ENCODE data around the gene PCED1A. TPM values are rescaled to one million over a fixed set of nuclear protein-coding genes. Genes with fewer than 3 reads are reported as not detected.
A peak's percentile ranks its signal among the peaks of the same experiment; 100 is the strongest.

The PCED1A gene
- total and polyA plus RNA-seq, 2 donors, result 25.1 to 105 TPM

DNA sequence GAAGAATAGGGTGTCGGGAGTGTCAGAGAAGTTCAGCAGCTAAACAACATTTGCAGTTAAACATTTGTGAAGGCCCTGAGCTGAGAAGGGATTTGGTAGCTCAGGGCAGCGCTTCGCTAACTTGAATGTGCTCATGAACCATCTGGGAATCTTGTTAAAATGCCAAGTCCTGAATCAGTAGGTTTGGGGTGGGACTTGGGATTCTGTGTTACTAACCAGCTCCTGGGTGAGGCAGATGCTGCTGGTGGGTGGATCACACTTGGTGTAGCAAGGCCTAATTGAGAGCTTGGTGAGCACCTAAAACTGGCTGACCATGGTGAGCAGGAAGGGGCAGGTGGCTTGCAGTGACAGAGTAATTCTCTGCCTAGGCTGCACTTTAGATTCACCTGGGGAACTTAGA, 38.7 kb upstream of the PCED1A start:
- no peak overlapping the region for H3K4me3 ChIP-seq (ENCODE audit: low read length in 2 of 2)
- no peak overlapping the region for H3K27ac ChIP-seq (ENCODE audit: low read depth in 1 of 2, low read length in 1 of 2)
- H3K27me3 ChIP-seq (ENCODE audit: control insufficient read depth in 2 of 2, insufficient read depth in 1 of 2, low read length in 1 of 2), result no peaks in the 10 kb centered on the region
- WGBS, result 96% methylated on average over 3 of the region's 3 CpGs
- no peak for DNase-seq (ENCODE audit: low read depth in 6 of 9, low spot score in 9 of 9)
- peaks cover 0 to 4% of the 10 kb centered on the region in 2 donors for H3K36me3 ChIP-seq (ENCODE audit: control insufficient read depth in 2 of 2, insufficient read depth in 2 of 2, low read length in 1 of 2)
- peaks cover 13 to 18% of the 10 kb centered on the region in 2 donors for H3K4me1 ChIP-seq (ENCODE audit: control insufficient read depth in 2 of 2, insufficient read depth in 2 of 2, low read length in 2 of 2)
- H3K9me3 ChIP-seq (ENCODE audit: control insufficient read depth in 2 of 2, insufficient read depth in 1 of 2, low read length in 1 of 2), result no peaks in the 10 kb centered on the region

- Histone ChIP-seq H3K27ac (ENCODE audit: low read depth in 1 of 2, low read length in 1 of 2) (no peak overlapping the region), H3K4me3 (ENCODE audit: low read length in 2 of 2) (no peak overlapping the region), H3K9me3 (ENCODE audit: control insufficient read depth in 2 of 2, insufficient read depth in 1 of 2, low read length in 1 of 2) (no peaks in the 10 kb centered on the region), H3K27me3 (ENCODE audit: control insufficient read depth in 2 of 2, insufficient read depth in 1 of 2, low read length in 1 of 2) (no peaks in the 10 kb centered on the region), H3K36me3 (ENCODE audit: control insufficient read depth in 2 of 2, insufficient read depth in 2 of 2, low read length in 1 of 2) (peaks cover 0 to 4% of the 10 kb centered on the region in 2 donors), H3K4me1 (ENCODE audit: control insufficient read depth in 2 of 2, insufficient read depth in 2 of 2, low read length in 2 of 2) (peaks cover 13 to 18% of the 10 kb centered on the region in 2 donors)
- 99% methylated on average over 1 of the region's 1 CpG for WGBS
- no peak for DNase-seq (ENCODE audit: low read depth in 6 of 9, low spot score in 9 of 9)
Observed at GRCh38 chr20:2878515-2878914, 38.1 kb upstream of the PCED1A start.

DNA sequence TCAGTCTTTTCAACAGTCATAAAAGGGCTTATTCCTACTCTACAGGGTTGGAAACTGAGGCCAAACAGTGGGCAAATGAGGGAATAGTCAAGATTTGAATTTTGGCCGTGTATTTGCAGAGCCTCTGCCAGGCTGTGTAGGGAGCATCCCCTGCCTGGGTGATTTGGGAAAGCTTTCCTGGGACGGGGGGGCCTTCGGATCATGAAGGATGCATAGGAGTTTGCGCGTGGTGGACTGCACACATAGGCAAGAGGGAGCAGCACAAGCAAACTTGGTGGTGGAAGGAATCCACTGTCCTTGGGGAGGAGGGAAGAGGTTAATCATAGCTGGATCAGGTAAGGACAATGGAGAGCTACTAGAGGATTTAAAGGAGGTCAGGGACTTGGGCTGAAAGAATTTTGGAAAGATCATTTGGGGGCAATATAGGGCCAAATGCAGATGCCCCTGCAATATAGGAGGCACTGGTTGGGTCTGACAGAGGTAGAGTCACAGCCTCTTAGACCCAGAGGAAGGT, 35.3 kb upstream of the PCED1A start:
- DNase-seq (ENCODE audit: low read depth in 6 of 9, low spot score in 9 of 9), result no peak
- peaks cover 0 to 4% of the 10 kb centered on the region in 2 donors for H3K36me3 ChIP-seq (ENCODE audit: control insufficient read depth in 2 of 2, insufficient read depth in 2 of 2, low read length in 1 of 2)
- no peak overlapping the region for H3K4me3 ChIP-seq (ENCODE audit: low read length in 2 of 2)
- WGBS, result 97% methylated on average over 5 of the region's 5 CpGs
- H3K9me3 ChIP-seq (ENCODE audit: control insufficient read depth in 2 of 2, insufficient read depth in 1 of 2, low read length in 1 of 2), result no peaks in the 10 kb centered on the region
- peaks cover 3 to 21% of the 10 kb centered on the region in 2 donors for H3K27me3 ChIP-seq (ENCODE audit: control insufficient read depth in 2 of 2, insufficient read depth in 1 of 2, low read length in 1 of 2)
- H3K4me1 ChIP-seq (ENCODE audit: control insufficient read depth in 2 of 2, insufficient read depth in 2 of 2, low read length in 2 of 2), result peaks cover 13 to 34% of the 10 kb centered on the region in 2 donors
- H3K27ac ChIP-seq (ENCODE audit: low read depth in 1 of 2, low read length in 1 of 2), result no peak overlapping the region

GRCh38 chr20:2874456-2874855, 34.0 kb upstream of the PCED1A start:
- Histone ChIP-seq H3K4me1 (ENCODE audit: control insufficient read depth in 2 of 2, insufficient read depth in 2 of 2, low read length in 2 of 2) (peaks cover 13 to 34% of the 10 kb centered on the region in 2 donors), H3K27ac (ENCODE audit: low read depth in 1 of 2, low read length in 1 of 2) (peak overlapping the region in 1 of 2 donors; percentile 15), H3K4me3 (ENCODE audit: low read length in 2 of 2) (peak overlapping the region; percentile 93 to 100), H3K36me3 (ENCODE audit: control insufficient read depth in 2 of 2, insufficient read depth in 2 of 2, low read length in 1 of 2) (peaks cover 0 to 4% of the 10 kb centered on the region in 2 donors), H3K27me3 (ENCODE audit: control insufficient read depth in 2 of 2, insufficient read depth in 1 of 2, low read length in 1 of 2) (peaks cover 8 to 26% of the 10 kb centered on the region in 2 donors), H3K9me3 (ENCODE audit: control insufficient read depth in 2 of 2, insufficient read depth in 1 of 2, low read length in 1 of 2) (no peaks in the 10 kb centered on the region)
- 54% methylated on average over 7 of the region's 7 CpGs for WGBS
- peak in 1 of 9 donors; percentile 40 for DNase-seq (ENCODE audit: low read depth in 6 of 9, low spot score in 9 of 9)

- under 1% methylated on average over 29 of the region's 29 CpGs for WGBS
- DNase-seq (ENCODE audit: low read depth in 6 of 9, low spot score in 9 of 9), result peak in 7 of 9 donors; percentile 20 to 83 (median 55)
Observed at GRCh38 chr20:2873747-2874041, 33.2 kb upstream of the PCED1A start.

GRCh38 chr20:2873010-2873746, 32.7 kb upstream of the PCED1A start, which contains the start of gene PTPRA:
PTPRA (plus strand) TSS chr20:2873481; CDS start chr20:2964278, 90,797 bp downstream.
- Histone ChIP-seq H3K36me3 (ENCODE audit: control insufficient read depth in 2 of 2, insufficient read depth in 2 of 2, low read length in 1 of 2) (peaks cover 0 to 4% of the 10 kb centered on the region in 2 donors), H3K4me1 (ENCODE audit: control insufficient read depth in 2 of 2, insufficient read depth in 2 of 2, low read length in 2 of 2) (peaks cover 13 to 34% of the 10 kb centered on the region in 2 donors), H3K4me3 (ENCODE audit: low read length in 2 of 2) (peak within 1 kb of the TSS; percentile 93 to 100), H3K27ac (ENCODE audit: low read depth in 1 of 2, low read length in 1 of 2) (peak within 1 kb of the TSS; percentile 85 to 96), H3K9me3 (ENCODE audit: control insufficient read depth in 2 of 2, insufficient read depth in 1 of 2, low read length in 1 of 2) (no peaks in the 10 kb centered on the region), H3K27me3 (ENCODE audit: control insufficient read depth in 2 of 2, insufficient read depth in 1 of 2, low read length in 1 of 2) (peaks cover 8 to 26% of the 10 kb centered on the region in 2 donors)
- peak; percentile 70 to 95 (median 87) for DNase-seq (ENCODE audit: low read depth in 6 of 9, low spot score in 9 of 9)
- under 1% methylated on average over 83 of the region's 83 CpGs for WGBS

More at GRCh38 chr20:2873747-2874041, 33.2 kb upstream of the PCED1A start:
- Histone ChIP-seq H3K27me3 (ENCODE audit: control insufficient read depth in 2 of 2, insufficient read depth in 1 of 2, low read length in 1 of 2) (peaks cover 8 to 26% of the 10 kb centered on the region in 2 donors), H3K4me3 (ENCODE audit: low read length in 2 of 2) (peak overlapping the region; percentile 93 to 100), H3K36me3 (ENCODE audit: control insufficient read depth in 2 of 2, insufficient read depth in 2 of 2, low read length in 1 of 2) (peaks cover 0 to 4% of the 10 kb centered on the region in 2 donors), H3K4me1 (ENCODE audit: control insufficient read depth in 2 of 2, insufficient read depth in 2 of 2, low read length in 2 of 2) (peaks cover 13 to 34% of the 10 kb centered on the region in 2 donors), H3K9me3 (ENCODE audit: control insufficient read depth in 2 of 2, insufficient read depth in 1 of 2, low read length in 1 of 2) (no peaks in the 10 kb centered on the region), H3K27ac (ENCODE audit: low read depth in 1 of 2, low read length in 1 of 2) (peak overlapping the region; percentile 46 to 96)

DNA sequence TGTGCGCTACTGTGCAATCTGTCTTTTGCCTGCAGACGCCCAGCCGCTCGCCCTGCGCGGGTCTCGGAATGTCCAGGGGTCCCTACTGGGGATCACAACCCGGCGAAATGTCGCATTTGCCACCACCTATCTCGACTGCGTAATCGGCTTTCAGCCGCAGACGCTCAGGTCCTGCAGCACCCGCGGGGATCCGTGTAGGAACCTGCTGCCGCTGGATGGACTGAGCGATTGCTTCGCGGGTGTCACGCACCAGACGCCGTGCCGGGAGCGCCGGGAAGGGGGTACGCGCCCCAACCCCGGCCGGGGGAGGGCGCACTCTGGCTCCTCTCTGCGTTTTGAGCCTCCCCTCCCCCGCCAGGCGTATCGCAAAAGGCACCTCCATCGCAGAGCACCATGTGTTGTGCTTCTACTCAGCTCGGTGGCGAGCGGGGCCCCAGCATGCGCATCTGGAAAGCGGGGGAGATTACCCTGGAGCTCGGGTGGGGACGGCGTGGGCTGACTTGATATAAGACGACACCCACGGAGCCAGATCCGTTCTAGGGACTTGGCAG, 32.1 kb upstream of the PCED1A start:
- H3K4me3 ChIP-seq (ENCODE audit: low read length in 2 of 2), result peak overlapping the region; percentile 70 to 100
- WGBS, result under 1% methylated on average over 49 of the region's 49 CpGs
- peak; percentile 38 to 87 (median 69) for DNase-seq (ENCODE audit: low read depth in 6 of 9, low spot score in 9 of 9)
- H3K27ac ChIP-seq (ENCODE audit: low read depth in 1 of 2, low read length in 1 of 2), result peak overlapping the region; percentile 85 to 96
- H3K4me1 ChIP-seq (ENCODE audit: control insufficient read depth in 2 of 2, insufficient read depth in 2 of 2, low read length in 2 of 2), result peaks cover 13 to 34% of the 10 kb centered on the region in 2 donors
- H3K27me3 ChIP-seq (ENCODE audit: control insufficient read depth in 2 of 2, insufficient read depth in 1 of 2, low read length in 1 of 2), result peaks cover 8 to 26% of the 10 kb centered on the region in 2 donors
- peaks cover 0 to 4% of the 10 kb centered on the region in 2 donors for H3K36me3 ChIP-seq (ENCODE audit: control insufficient read depth in 2 of 2, insufficient read depth in 2 of 2, low read length in 1 of 2)
- H3K9me3 ChIP-seq (ENCODE audit: control insufficient read depth in 2 of 2, insufficient read depth in 1 of 2, low read length in 1 of 2), result no peaks in the 10 kb centered on the region

DNA sequence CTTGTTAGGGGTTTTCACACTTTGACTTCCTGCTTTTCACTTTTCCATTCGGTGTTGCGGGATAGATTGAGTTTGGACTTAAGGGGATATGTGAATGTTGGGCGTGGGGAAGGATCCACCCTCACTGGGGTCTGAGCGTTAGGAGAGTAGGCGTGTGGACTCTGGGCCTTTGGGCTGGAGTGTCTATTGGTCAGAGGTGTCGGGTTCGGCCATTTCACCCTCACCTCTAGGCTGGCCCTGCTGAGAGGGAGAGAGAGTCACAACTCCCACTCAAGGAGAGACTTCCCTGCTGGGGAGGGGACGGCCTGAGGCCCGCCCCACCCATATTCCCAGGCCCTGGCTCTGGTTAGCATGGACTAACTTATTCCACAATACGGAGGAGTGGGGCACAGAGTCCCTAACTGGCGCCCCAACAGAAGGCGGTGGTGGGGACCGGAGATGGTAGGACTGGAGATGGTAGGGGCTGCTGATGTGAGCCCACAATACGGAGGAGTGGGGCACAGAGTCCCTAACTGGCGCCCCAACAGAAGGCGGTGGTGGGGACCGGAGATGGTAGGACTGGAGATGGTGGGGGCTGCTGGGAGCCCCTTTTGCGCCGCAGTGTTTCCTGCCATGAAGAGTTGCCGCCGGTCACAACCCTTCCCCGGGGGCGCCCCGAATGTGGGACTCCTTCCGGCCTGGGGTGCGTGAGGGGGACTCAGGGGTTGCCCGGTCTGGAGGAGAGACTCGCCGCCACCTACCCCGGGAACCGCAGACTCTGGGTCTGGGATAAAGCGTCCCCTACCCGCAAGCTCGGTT, 31.4 kb upstream of the PCED1A start:
- peak overlapping the region; percentile 70 to 100 for H3K4me3 ChIP-seq (ENCODE audit: low read length in 2 of 2)
- H3K36me3 ChIP-seq (ENCODE audit: control insufficient read depth in 2 of 2, insufficient read depth in 2 of 2, low read length in 1 of 2), result peaks cover 0 to 4% of the 10 kb centered on the region in 2 donors
- peaks cover 13 to 39% of the 10 kb centered on the region in 2 donors for H3K4me1 ChIP-seq (ENCODE audit: control insufficient read depth in 2 of 2, insufficient read depth in 2 of 2, low read length in 2 of 2)
- 32% methylated on average over 34 of the region's 34 CpGs for WGBS
- no peaks in the 10 kb centered on the region for H3K9me3 ChIP-seq (ENCODE audit: control insufficient read depth in 2 of 2, insufficient read depth in 1 of 2, low read length in 1 of 2)
- H3K27ac ChIP-seq (ENCODE audit: low read depth in 1 of 2, low read length in 1 of 2), result no peak overlapping the region
- DNase-seq (ENCODE audit: low read depth in 6 of 9, low spot score in 9 of 9), result peak in 1 of 9 donors; percentile 29
- peaks cover 8 to 26% of the 10 kb centered on the region in 2 donors for H3K27me3 ChIP-seq (ENCODE audit: control insufficient read depth in 2 of 2, insufficient read depth in 1 of 2, low read length in 1 of 2)

Measured in thymus (tissue), 11 donors.